H1 (cell line): ENCODE results near the gene SIAH3. TPM values are rescaled to one million over a fixed set of nuclear protein-coding genes. Genes with fewer than 3 reads are reported as not detected.

Experiments used
- CTCF ChIA-PET: fragments of 300-600 bp; sonication (Branson Sonifier 250); formaldehyde crosslinking; loops from one replicate; lab custom pipeline; 2021; ENCODE audit not compliant: partially characterized antibody; lab: Charles Lee
- POLR2A ChIA-PET: fragments of 300-600 bp; sonication (Branson Sonifier 250); formaldehyde crosslinking; loops from one replicate; lab custom pipeline; 2021; ENCODE audit warnings: inconsistent platforms; ENCODE audit not compliant: partially characterized antibody; lab: Charles Lee
- DNase-seq, 2 experiments: peaks; one replicate each; pipeline versions ENCODE4 v3.0.0 to v3.0.0-alpha.2; 2010 to 2022; ENCODE audit warnings: low spot score in 2 of 2, low read depth in 1 of 2, mixed read lengths in 1 of 2
- FAIRE-seq: peaks from 2 replicates; lab custom pipeline; 2011; peaks lifted over from hg19 to GRCh38; lab: Jason Lieb, UNC
- H2AFZ ChIP-seq: 2 replicates; pipeline ENCODE4 v1.8.1; 2012; ENCODE audit warnings: low read length, inconsistent platforms
- H2AK5ac ChIP-seq: 2 replicates; pipeline ENCODE4 v1.6.1; 2013; ENCODE audit warnings: low read depth, low read length
- H2BK120ac ChIP-seq: replicated peaks from 2 replicates; pipeline ENCODE3; 2013; ENCODE audit warnings: low read depth, low read length, inconsistent platforms
- H2BK12ac ChIP-seq: 2 replicates; pipeline ENCODE4 v1.6.1; 2013; ENCODE audit warnings: low read depth, low read length
- H2BK15ac ChIP-seq: 2 replicates; pipeline ENCODE4 v1.6.1; 2013; ENCODE audit warnings: low read length
- H2BK20ac ChIP-seq: 2 replicates; pipeline ENCODE4 v1.6.1; 2013; ENCODE audit warnings: low read length
- H2BK5ac ChIP-seq: 2 replicates; pipeline ENCODE4 v1.6.1; 2013; ENCODE audit warnings: low read depth, low read length
- H3K14ac ChIP-seq: 2 replicates; pipeline ENCODE4 v1.6.1; 2013; ENCODE audit warnings: inconsistent platforms; ENCODE audit not compliant: insufficient read length
- H3K18ac ChIP-seq: 2 replicates; pipeline ENCODE4 v1.6.1; 2013; ENCODE audit warnings: low read length; ENCODE audit errors: extremely low read depth
- H3K23ac ChIP-seq: 2 replicates; pipeline ENCODE4 v1.6.1; 2013; ENCODE audit warnings: inconsistent platforms; ENCODE audit not compliant: insufficient read length
- H3K23me2 ChIP-seq: 2 replicates; pipeline ENCODE4 v1.6.1; 2013; ENCODE audit warnings: low read depth, low read length
- H3K27ac ChIP-seq: 2 replicates; pipeline ENCODE4 v1.6.1; 2011; ENCODE audit warnings: low read depth, low read length, inconsistent platforms
- H3K27me3 ChIP-seq, 4 experiments: replicated peaks in 1 of 4; 1 replicate in 1 of 4; 2 replicates in 3 of 4; pipeline versions ENCODE4 v1.6.1 to v1.8.1; 2011 to 2013; ENCODE audit warnings: low read length in 3 of 4, mild to moderate bottlenecking in 3 of 4, inconsistent platforms in 2 of 4, mixed read lengths in 2 of 4, moderate library complexity in 1 of 4; ENCODE audit not compliant: control insufficient read depth in 3 of 4, insufficient read depth in 3 of 4; ENCODE audit errors: extremely low read depth in 1 of 4
- H3K36me3 ChIP-seq, 4 experiments: 2 replicates each; pipeline versions ENCODE4 v1.6.1 to v1.8.1; 2011 to 2013; ENCODE audit warnings: mild to moderate bottlenecking in 4 of 4, low read length in 3 of 4, moderate library complexity in 2 of 4, control low read depth in 1 of 4, inconsistent platforms in 1 of 4; ENCODE audit not compliant: insufficient read depth in 4 of 4, control insufficient read depth in 2 of 4
- H3K4ac ChIP-seq: replicated peaks from 2 replicates; pipeline ENCODE3; 2013; ENCODE audit warnings: low read length, low read depth, mixed read lengths, inconsistent platforms; ENCODE audit not compliant: insufficient read length
- H3K4me1 ChIP-seq, 4 experiments: replicated peaks in 1 of 4; 1 replicate in 1 of 4; 2 replicates in 3 of 4; pipeline versions ENCODE4 v1.6.1 to v1.8.1; 2011 to 2013; ENCODE audit warnings: low read length in 3 of 4, inconsistent platforms in 2 of 4, mixed read lengths in 1 of 4; ENCODE audit not compliant: insufficient read depth in 4 of 4, control insufficient read depth in 3 of 4
- H3K4me2 ChIP-seq, 2 experiments: 2 replicates each; pipeline versions ENCODE4 v1.6.1 to v1.8.1; 2011 to 2013; ENCODE audit warnings: low read depth in 2 of 2, low read length in 2 of 2, control low read depth in 1 of 2, inconsistent platforms in 1 of 2, mild to moderate bottlenecking in 1 of 2; ENCODE audit not compliant: insufficient read depth in 1 of 2
- H3K4me3 ChIP-seq, 4 experiments: fragments of 200-600, 300-600 bp in 1 of 4; sonication (generic), shearing (Covaris generic), sonication (Bioruptor Twin) in 1 of 4; 2 replicates each; pipeline versions ENCODE4 v1.5.1 to v1.8.1; 2011 to 2016; ENCODE audit warnings: low read length in 4 of 4, low read depth in 3 of 4, control low read depth in 2 of 4, inconsistent platforms in 2 of 4, mild to moderate bottlenecking in 2 of 4, mixed read lengths in 1 of 4, moderate library complexity in 1 of 4; ENCODE audit not compliant: insufficient read depth in 2 of 4; ENCODE audit errors: extremely low read depth in 1 of 4
- H3K56ac ChIP-seq: replicated peaks from 2 replicates; pipeline ENCODE3; 2013; ENCODE audit warnings: low read depth, mild to moderate bottlenecking, mixed read lengths, low read length, inconsistent platforms; ENCODE audit not compliant: insufficient read length
- H3K79me1 ChIP-seq: 2 replicates; pipeline ENCODE4 v1.6.1; 2013; ENCODE audit warnings: low read depth, low read length, control low read depth
- H3K79me2 ChIP-seq, 2 experiments: 2 replicates each; pipeline versions ENCODE4 v1.6.1 to v1.8.1; 2012 to 2013; ENCODE audit warnings: low read length in 2 of 2, mild to moderate bottlenecking in 2 of 2, inconsistent platforms in 1 of 2; ENCODE audit not compliant: insufficient read depth in 2 of 2, control insufficient read depth in 1 of 2
- H3K9ac ChIP-seq, 4 experiments: replicated peaks in 1 of 4; 1 replicate in 1 of 4; 2 replicates in 3 of 4; pipeline versions ENCODE4 v1.6.1 to v1.8.1; 2011 to 2013; ENCODE audit warnings: low read depth in 3 of 4, low read length in 3 of 4, control low read depth in 2 of 4, mild to moderate bottlenecking in 2 of 4, moderate library complexity in 2 of 4, inconsistent platforms in 1 of 4; ENCODE audit errors: extremely low read depth in 1 of 4
- H3K9me3 ChIP-seq, 2 experiments: 2 replicates each; pipeline versions ENCODE4 v1.6.1 to v1.8.1; 2012 to 2013; ENCODE audit warnings: mild to moderate bottlenecking in 2 of 2, moderate library complexity in 2 of 2, control low read depth in 1 of 2, inconsistent platforms in 1 of 2, low read depth in 1 of 2, low read length in 1 of 2, mixed read lengths in 1 of 2; ENCODE audit not compliant: insufficient read depth in 2 of 2
- H4K20me1 ChIP-seq, 2 experiments: replicated peaks in 1 of 2; 2 replicates each; pipeline versions ENCODE3 to v1.8.1; 2011 to 2013; ENCODE audit warnings: inconsistent platforms in 2 of 2, low read length in 2 of 2, mild to moderate bottlenecking in 1 of 2; ENCODE audit not compliant: insufficient read depth in 2 of 2, control insufficient read depth in 1 of 2
- H4K5ac ChIP-seq: 2 replicates; pipeline ENCODE4 v1.6.1; 2013; ENCODE audit warnings: low read length, low read depth, mixed read lengths, inconsistent platforms; ENCODE audit not compliant: insufficient read length
- H4K8ac ChIP-seq: 2 replicates; pipeline ENCODE4 v1.8.0; 2013; ENCODE audit warnings: mild to moderate bottlenecking, moderate library complexity, low read length, inconsistent platforms; ENCODE audit not compliant: insufficient read depth; ENCODE audit errors: extremely low read depth
- H4K91ac ChIP-seq: replicated peaks from 2 replicates; pipeline ENCODE3; 2013; ENCODE audit warnings: low read length, mixed read lengths, inconsistent platforms; ENCODE audit not compliant: insufficient read length
- ATF2 ChIP-seq: IDR thresholded peaks from 2 replicates; pipeline ENCODE4 v1.6.1; 2012; ENCODE audit warnings: low read length, inconsistent platforms
- CEBPB ChIP-seq: IDR thresholded peaks from 2 replicates; pipeline ENCODE4 v1.6.1; 2012; ENCODE audit warnings: low read depth, low read length
- EGR1 ChIP-seq: IDR thresholded peaks from 2 replicates; pipeline ENCODE4 v1.6.1; 2011; ENCODE audit warnings: low read depth, low read length, borderline replicate concordance
- GTF2F1 ChIP-seq: IDR thresholded peaks from 2 replicates; pipeline ENCODE4 v1.6.1; 2012; ENCODE audit warnings: low read depth, low read length, improper control_type of control experiment, borderline replicate concordance
- KDM4A ChIP-seq: IDR thresholded peaks from one replicate; pipeline ENCODE4 v1.7.1; 2012; ENCODE audit warnings: low read depth, mild to moderate bottlenecking, moderate library complexity, low read length, inconsistent platforms; ENCODE audit not compliant: severe bottlenecking
- KDM5A ChIP-seq: fragments of 200-600 bp; IDR thresholded peaks from 2 replicates; pipeline ENCODE4 v1.7.1; 2012; ENCODE audit warnings: mild to moderate bottlenecking, low read length, inconsistent platforms, mixed read lengths
- POLR2AphosphoS5 ChIP-seq: IDR thresholded peaks from 2 replicates; pipeline ENCODE4 v1.6.1; 2011; ENCODE audit warnings: low read depth, low read length
- RAD21 ChIP-seq, 2 experiments: IDR thresholded peaks in 1 of 2; conservative IDR thresholded peaks in 1 of 2; 2 replicates each; pipeline ENCODE4 v1.6.1; 2011; ENCODE audit warnings: low read depth in 2 of 2, low read length in 2 of 2, improper control_type of control experiment in 1 of 2, inconsistent platforms in 1 of 2, mild to moderate bottlenecking in 1 of 2, moderate library complexity in 1 of 2
- SIRT6 ChIP-seq: IDR thresholded peaks from one replicate; pipeline ENCODE4 v1.7.1; 2012; ENCODE audit warnings: low read length, inconsistent platforms
- SP1 ChIP-seq: IDR thresholded peaks from 2 replicates; pipeline ENCODE4 v1.6.1; 2011; ENCODE audit warnings: low read depth, low read length
- SP4 ChIP-seq: IDR thresholded peaks from 2 replicates; pipeline ENCODE4 v1.6.1; 2012; ENCODE audit warnings: low read length, inconsistent platforms
- TBP ChIP-seq: IDR thresholded peaks from 2 replicates; pipeline ENCODE4 v1.6.1; 2011; ENCODE audit warnings: low read depth, low read length, improper control_type of control experiment
- TCF12 ChIP-seq: IDR thresholded peaks from 2 replicates; pipeline ENCODE4 v1.6.1; 2011; ENCODE audit warnings: low read depth, mild to moderate bottlenecking, low read length
- WGBS, 2 experiments: shearing (Covaris generic) in 1 of 2; methylation state at CpG; one replicate each; pipeline versions ENCODE4 v1.1.6 to v1.1.7; 2013 to 2015; ENCODE audit warnings: low lambda C conversion rate in 2 of 2, mixed read lengths in 2 of 2, inconsistent platforms in 1 of 2, low coverage in 1 of 2, missing lambda C conversion rate in 1 of 2; ENCODE audit not compliant: insufficient replicate concordance in 2 of 2, insufficient coverage in 1 of 2, insufficient read length in 1 of 2; ENCODE audit errors: extremely low coverage in 1 of 2, missing lambda C conversion rate in 1 of 2; 5-methylcytosine and 5-hydroxymethylcytosine counted together
- polyA plus RNA-seq, 7 experiments: library from polyadenylated mRNA; depleted of rRNA in 3 of 7; stranded (reverse) in 5 of 7; unstranded in 2 of 7; fragments of >200 nt in 5 of 7; fragments of 200-250 nt in 2 of 7; gene quantifications; 1 replicate in 5 of 7; 2 replicates in 1 of 7; 4 replicates in 1 of 7; pipeline versions ENCODE4 v1.2.1 to v1.2.3, GENCODE V29; 2011 to 2013; ENCODE audit warnings: missing spikeins in 2 of 7, mixed read lengths in 2 of 7
- total RNA-seq: library from RNA; stranded (reverse); fragmentation: NEBNext Ultra II Directional; extraction: Animal tissue kit (Norgen Biotek cat#: 25700); gene quantifications from 2 replicates; pipeline ENCODE4 v1.2.1, GENCODE V29; 2021

SIAH3 gene
- total and polyA plus RNA-seq, 2 of the 8 experiments (the other 6 are each of a cell fraction or from before 2014, with no cell fraction given): 0.15 to 0.17 TPM

GRCh38 chr13:45800485-45800884 lies 51.1 kb downstream of the SIAH3 start:
- H3K18ac ChIP-seq: no peak overlapping the region
- DNase-seq (no peak), FAIRE-seq (no peak)
- no peaks in the 10 kb centered on the region for H4K20me1 ChIP-seq
- no peaks in the 10 kb centered on the region for H3K9me3 ChIP-seq
- H2BK12ac ChIP-seq: no peak overlapping the region
- H2BK15ac ChIP-seq: no peak overlapping the region
- H3K23ac ChIP-seq: no peak overlapping the region
- H3K27me3 ChIP-seq: no peaks in the 10 kb centered on the region
- no peak overlapping the region for H2AK5ac ChIP-seq
- H3K4me2 ChIP-seq: no peak overlapping the region
- H3K79me1 ChIP-seq: no peaks in the 10 kb centered on the region
- H3K79me2 ChIP-seq: no peaks in the 10 kb centered on the region
- H3K27ac ChIP-seq: no peak overlapping the region
- H3K36me3 ChIP-seq: no peaks in the 10 kb centered on the region; a peak in 1 of 8 replicates
- TF ChIP-seq SIRT6 (no peak), KDM4A (no peak), KDM5A (no peak), TBP (no peak), ATF2 (no peak), TCF12 (no peak), POLR2AphosphoS5 (no peak), SP4 (no peak), CEBPB (no peak), EGR1 (no peak), RAD21 (IDR thresholded peaks at IDR 0.05 in 1 of 2, conservative IDR thresholded peaks at IDR 0.05 in 1 of 2; ENCODE audit: low read depth in 2 of 2, low read length in 2 of 2) (no peak), GTF2F1 (no peak), SP1 (no peak)
- H2BK20ac ChIP-seq: no peak overlapping the region
- no peak overlapping the region for H2AFZ ChIP-seq
- no peak overlapping the region for H4K8ac ChIP-seq
- no peak overlapping the region for H2BK5ac ChIP-seq
- H3K4ac ChIP-seq: no peak overlapping the region
- no peak overlapping the region for H4K5ac ChIP-seq
- H2BK120ac ChIP-seq: no peak overlapping the region
- ChIA-PET POLR2A (no interaction called here), CTCF (no interaction called here)
- 82% methylated on average over 5 of the region's 5 CpGs; no CpG with 5 or more reads in 1 of the 2 experiments for WGBS, 2 experiments
- no peak overlapping the region for H3K56ac ChIP-seq
- 0 out of 7 replicates have a peak, but pooled peaks cover 0 to 3% (median 0%) of the 10 kb centered on the region in 4 experiments for H3K4me1 ChIP-seq
- no peak overlapping the region for H3K9ac ChIP-seq
- no peak overlapping the region for H4K91ac ChIP-seq
- H3K14ac ChIP-seq: no peak overlapping the region
- no peaks in the 10 kb centered on the region for H3K23me2 ChIP-seq
- H3K4me3 ChIP-seq: no peak overlapping the region
